Measurements from ENCODE around the gene CHMP1B.
"Not testable (repeated sequence)": the region's sequence is repeated elsewhere in the genome, so short reads cannot be mapped to it uniquely, and the experiment has no call there.

Gene CHMP1B

GRCh38 chr18:11840493-11840892 is 10.7 kb upstream of the CHMP1B start:
- peak; percentile 13 for DNase-seq

DNA sequence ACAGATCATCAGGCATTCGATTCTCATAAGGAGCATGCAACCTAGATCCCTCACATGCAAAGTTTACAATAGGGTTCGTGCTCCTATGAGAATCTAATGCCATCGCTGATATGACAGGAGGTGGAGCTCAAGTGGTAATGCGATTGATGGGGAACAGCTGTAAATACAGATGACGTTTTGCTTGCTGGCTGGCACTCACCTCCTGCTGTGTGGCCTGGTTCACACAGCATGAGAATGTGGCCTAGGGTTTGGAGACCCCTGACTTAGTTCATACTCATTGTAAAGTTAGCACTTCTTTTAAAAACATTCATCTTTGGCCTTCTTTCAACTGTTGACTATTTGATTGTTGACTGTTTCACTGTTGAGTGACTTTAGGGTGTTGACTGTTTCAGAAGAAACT is 8.7 kb upstream of the CHMP1B start:
- peak; percentile 42 for DNase-seq

GRCh38 chr18:11844436-11844835 is 6.8 kb upstream of the CHMP1B start:
- no peak for DNase-seq

DNA sequence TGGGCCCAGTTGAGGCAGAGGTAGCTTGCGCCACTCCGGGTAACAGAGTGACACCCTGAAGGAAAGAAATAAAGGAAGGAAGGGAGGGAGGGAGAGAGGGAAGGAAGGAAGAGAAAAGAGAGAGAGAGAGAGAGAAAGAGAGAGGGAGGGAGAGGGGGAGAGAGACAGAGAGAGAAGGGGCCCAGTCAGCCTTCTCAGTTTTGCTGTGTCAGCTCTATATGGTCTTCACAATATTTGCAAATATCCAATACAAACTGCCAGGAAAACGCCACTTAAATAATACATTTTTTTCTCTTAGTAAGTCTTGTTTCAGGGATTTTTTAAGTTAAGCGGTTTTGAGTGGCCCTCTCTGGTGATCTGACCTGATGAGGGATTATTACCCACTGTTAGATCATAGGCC is 5.6 kb upstream of the CHMP1B start:
- DNase-seq, result no peak

DNA sequence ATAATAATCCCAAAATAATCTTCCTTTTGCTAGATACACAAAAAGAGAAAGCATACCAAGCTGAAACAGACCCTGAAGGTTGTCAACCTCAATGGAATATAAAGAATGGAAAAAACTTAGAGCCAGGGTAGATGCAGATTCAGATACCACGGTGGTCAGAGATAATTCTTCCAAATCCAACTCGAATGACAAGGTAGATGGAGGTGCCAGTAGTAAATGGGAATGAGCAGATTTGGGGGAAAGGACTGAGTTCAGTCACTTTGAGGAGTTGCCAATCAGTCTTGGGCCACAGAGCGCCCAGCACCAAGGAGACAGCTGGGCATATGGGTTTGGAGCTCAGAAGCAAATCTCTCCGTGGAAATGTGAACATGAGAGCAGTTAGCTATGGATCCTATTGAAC is 3.4 kb upstream of the CHMP1B start:
- DNase-seq, result no peak

DNA sequence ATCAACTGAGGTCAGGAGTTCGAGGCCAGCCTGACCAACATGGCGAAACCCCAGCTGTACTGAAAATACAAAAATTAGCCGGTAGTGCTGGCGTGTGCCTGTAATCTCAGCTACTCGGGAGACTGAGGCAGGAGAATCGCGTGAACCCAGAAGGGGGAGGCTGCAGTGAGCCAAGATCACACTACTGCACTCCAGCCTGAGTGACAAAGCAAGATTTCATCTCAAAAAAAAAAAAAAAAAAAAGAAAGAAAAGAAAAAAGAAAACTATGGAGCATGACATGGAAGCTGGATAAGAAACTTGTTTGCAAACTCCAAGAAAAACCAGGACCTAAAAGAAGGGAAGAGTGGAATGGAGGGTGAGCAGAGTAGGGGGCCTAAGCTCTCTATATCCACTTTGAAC is 1.9 kb upstream of the CHMP1B start:
- no peak for DNase-seq

DNA sequence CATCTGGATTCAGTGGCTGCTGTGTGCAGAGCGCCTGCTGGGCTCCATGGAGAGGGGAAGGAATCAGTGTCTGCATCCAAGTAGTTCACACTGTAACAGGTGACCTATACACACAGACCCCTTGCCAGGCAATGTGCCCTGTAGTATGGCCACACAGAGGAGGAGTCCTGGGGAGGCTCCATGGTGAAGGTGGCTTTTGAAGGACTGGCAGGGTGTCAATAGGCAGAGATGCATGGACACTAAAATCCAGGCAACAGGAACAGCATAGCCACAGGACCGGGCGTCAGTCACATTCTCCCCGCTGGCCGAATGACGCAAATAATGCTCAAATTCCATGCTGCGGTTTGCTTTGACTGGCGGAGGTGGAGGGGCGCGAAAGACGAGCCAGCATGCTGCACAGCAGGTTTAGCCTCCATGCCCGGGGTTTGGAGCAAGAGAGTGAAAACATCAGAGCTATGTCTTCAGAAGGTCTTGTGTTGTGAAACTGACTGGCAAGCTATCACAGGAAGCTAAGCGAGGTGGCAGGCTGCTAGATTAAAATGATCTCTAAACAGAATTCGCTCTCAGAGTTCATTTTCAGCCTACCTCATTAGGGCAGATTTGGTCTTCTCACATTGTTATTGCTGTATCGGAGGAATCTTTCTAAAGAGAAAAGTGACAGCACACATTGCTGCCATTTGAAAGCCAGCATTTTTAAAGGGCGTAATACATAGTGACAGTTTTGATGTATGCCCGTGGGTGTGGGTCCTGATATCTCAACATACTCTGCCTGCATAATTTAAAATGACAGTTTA is 1.2 kb upstream of the CHMP1B start:
- peak; percentile 91 for DNase-seq

DNA sequence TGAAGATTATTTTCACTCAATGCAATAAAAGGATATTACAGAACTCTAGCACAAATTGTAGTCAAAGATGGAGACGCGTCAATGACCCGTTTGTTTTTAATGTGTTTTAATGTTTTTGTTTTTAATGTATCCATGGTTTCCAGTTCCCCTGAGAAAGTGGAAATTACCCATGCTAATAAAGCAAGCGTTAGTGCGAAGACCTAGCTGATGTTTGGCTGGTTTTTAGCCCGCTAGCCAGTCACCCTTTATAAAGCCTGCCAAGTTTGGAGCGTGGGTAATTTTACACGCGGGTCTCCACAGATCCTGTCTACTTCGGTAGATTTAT is 430 bp upstream of the CHMP1B start:
- DNase-seq, result peak; percentile 58

DNA sequence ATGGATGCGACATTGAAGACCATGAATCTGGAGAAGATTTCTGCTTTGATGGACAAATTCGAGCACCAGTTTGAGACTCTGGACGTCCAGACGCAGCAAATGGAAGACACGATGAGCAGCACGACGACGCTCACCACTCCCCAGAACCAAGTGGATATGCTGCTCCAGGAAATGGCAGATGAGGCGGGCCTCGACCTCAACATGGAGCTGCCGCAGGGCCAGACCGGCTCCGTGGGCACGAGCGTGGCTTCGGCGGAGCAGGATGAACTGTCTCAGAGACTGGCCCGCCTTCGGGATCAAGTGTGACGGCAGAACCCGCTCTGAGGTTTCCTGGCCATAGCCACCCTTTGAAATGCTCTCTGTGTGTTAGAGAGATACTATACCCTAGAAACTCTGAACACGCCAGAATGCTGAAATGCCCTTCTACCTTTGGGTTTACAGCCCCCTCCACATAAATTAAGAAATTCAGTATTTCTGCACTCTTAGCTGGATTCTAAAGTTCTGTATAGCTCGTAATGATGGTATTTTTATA is 659 bp downstream of the CHMP1B start:
- peak; percentile 37 for DNase-seq

DNA sequence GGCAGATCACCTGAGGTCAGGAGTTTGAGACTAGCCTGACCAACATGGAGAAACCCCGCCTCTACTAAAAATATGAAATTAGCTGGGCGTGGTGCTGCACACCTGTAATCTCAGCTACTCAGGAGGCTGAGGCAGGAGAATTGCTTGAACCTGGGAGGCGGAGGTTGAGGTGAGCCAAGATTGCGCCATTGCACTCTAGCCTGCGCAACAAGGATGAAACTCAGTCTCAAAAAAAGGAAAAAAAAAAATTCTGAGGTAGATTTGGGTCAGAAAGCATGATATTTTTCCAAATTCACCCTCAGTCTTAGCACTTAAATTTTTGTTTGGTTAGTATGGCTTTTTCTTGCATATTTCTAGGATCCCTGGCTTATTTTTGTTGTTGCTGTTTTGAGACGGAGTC is 3.3 kb downstream of the CHMP1B start:
- DNase-seq, result not testable (repeated sequence)

DNA sequence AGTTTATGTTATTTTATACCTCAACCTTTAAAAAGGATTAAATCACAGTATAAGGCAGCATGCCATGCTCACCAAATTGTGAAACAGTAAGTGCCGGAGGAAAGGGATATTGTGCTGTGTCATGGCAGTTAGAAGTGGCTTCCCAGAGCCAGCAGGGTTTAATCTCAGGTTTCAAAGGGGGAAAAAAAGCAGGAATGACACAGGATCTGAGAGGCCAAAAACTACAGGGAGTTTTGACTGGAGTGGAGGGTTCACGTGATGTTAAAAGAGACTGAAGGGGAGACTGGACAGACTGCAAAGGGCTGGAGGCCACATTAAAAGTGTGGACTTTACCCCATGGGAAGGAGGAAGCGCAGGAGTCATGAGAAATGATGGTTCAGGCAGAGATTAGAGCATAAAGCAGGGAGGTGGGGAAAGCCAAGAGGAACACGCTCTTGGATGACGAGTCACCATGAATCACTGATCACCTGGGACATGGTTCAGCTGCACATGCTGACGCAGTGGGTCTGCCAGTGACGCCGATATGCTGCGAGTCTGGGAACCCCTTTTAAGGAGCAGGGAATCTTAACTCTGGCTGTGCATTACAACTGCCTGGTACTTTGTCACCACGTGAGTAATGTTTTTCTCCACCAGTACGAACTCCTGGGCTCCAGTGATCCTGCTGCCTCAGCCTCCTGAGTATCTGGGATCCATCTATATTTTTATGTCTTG is 6.1 kb downstream of the CHMP1B start:
- peak; percentile 98 for DNase-seq

DNA sequence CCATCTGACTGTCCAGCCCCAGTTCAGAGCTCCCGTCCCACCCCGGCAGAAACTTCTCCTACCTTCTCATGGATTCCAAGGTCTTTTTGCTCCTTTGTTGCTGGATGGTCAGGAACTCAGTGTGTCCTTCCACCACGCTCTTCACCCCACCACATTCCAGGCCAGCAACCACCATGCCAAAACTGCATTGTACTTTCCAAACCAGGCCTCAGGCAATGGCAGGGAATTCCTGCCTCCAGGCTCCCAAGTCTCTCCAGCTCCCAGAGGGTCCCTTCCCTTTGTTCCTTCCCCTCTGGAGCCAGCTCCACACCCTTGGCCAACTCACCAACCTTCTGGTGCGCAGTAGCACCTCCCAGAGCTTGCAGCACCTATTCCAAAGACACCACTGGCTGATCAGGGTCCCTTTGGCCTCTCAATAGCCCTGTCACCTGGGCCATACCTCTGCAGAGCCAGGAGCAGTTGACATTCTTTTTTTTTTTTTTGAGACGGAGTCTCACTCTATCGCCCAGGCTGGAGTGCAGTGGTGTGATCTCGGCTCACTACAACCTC is 8.1 kb downstream of the CHMP1B start:
- DNase-seq, result no peak

DNA sequence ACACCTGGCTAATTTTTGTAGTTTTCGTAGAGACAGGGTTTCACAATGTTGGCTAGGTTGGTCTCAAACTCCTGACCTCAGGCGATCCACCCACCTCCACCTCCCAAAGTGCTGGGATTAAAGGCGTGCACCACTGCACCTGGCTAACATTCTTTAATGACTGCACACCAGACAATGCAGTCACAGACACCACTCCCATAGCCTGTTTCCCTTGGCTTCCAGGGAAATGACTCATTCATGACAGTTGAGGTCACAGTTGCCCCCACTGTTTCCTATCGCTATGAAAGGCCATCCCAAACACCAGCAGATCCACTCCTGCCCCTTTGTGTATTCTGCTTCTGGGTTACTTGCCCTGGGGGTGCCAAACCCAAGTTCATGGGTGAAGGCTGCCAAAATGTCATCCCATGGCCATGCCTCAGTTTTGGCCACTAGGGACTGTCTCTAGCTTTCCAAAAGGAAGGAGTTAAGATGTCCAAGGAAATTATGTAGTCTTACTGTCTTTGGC is 8.7 kb downstream of the CHMP1B start:
- peak; percentile 85 for DNase-seq

DNA sequence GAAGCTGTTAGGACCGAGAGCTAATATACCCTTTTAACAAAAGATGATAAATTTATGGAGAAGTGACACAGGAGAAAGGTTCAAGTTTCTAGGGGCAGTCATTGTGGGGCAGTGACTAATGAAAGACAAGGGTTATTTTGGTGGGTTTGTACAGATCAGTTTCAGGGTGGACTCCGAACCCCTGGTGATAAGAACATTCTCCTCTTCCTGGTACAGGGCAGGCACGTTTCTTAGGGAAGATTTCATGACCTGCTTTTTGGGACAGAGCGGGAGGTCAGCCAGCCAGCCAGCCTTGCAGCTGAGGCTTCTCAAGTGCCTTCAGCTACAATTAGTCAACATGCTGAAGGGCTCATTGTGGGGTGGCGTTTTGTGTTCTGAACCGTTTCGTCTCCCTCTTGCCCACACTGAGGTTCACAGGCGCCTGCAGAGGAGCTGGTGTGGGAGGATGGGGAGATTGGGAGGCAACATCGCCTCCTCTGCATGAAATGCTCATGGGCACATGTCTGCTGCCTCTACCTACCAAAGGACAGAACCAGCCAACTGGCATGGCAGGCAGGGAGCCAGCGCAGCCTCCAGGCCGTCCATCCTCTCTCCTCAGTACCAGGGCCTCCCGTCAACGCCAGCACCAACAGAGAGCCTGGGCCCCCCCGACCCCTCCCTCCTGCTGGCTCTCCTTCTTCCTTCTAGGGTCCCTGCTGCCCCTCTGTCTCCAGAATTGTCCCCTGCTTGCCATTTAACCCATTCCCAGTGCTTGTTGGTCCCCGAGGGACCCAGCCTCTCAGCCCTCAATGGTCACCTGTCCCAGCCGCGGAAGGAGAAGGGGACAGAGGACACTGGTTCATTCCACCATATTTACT is 9.6 kb downstream of the CHMP1B start:
- DNase-seq, result no peak

GRCh38 chr18:11861583-11862288 is 10.5 kb downstream of the CHMP1B start:
- DNase-seq, result peak; percentile 24

- no peak for DNase-seq
Measured at GRCh38 chr18:11862468-11863137, 11.4 kb downstream of the CHMP1B start.

DNA sequence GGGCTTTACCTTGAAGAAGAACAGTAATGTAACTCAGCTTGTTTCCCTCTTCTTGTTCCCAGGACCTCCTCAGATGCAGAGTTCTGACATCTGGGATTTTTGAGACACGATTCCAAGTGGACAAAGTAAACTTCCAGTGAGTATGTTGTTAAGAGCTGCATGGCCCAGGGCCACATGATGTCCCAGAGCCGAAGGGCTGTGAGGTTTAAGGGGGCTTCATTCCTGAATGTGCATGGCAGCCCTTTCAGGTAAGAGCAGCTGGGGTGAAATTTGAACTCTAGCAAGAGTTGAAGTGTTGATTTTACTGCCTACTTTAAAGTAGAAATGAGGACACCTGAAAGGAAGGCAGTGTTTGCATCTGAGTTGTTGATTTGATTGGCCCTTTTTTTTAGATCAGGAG is 13.3 kb downstream of the CHMP1B start:
- DNase-seq, result no peak

GRCh38 chr18:11865071-11865470 is 13.9 kb downstream of the CHMP1B start:
- no peak for DNase-seq

DNA sequence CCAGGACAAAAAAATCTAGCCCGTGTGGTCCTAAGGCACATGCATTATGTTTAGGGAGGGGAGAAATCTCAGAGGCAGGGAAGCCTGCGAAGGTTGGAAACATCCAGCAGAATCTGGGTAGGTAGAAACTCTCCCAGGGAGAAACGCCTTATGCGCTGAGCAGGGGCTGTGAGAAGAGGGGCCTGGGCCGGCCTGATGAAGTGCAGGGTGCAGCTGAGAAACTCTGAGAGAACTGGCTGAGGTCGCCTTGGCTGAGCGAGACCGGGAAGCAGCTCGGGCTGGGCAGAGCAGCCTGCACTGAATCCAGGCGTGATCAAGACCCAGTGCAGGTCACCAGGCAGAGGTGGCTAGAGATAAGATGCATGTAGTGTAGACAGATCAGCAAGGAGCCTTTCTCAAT is 15.1 kb downstream of the CHMP1B start:
- no peak for DNase-seq

DNA sequence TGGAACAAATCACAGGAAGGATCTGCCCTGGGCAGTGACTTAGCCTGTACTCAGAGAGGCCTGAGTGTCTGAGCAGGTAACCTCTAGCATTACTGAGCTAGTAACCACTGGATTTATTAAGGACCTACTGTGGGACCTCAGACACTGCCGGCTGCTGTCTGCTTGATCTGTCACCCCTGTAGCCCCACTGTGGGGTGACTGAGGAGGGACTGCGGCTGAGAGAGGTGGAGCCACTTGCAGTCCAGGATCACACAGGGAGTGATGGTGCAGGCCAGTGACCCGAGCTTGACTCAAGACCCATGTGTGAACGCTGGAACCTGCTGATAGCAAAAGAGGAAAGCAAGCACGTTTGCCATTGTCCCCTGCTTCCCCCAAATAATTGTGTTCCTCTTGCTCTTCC is 15.6 kb downstream of the CHMP1B start:
- no peak for DNase-seq

- DNase-seq, result no peak
Measured at GRCh38 chr18:11868230-11868629, 17.0 kb downstream of the CHMP1B start.
